GM12878 (cell line): ENCODE results near the gene SLC9A8. TPM values are rescaled to one million over a fixed set of nuclear protein-coding genes. Genes with fewer than 3 reads are reported as not detected.

Source experiments
- BCL11A ChIP-seq: IDR thresholded peaks from 2 replicates; pipeline ENCODE4 v1.6.1; 2011; ENCODE audit warnings: low read depth, low read length
- CEBPB ChIP-seq, 2 experiments: fragments of 150-350 bp in 1 of 2; IDR thresholded peaks; 2 replicates each; pipeline ENCODE4 v1.6.1; 2012 to 2014; ENCODE audit warnings: low read depth in 2 of 2, low read length in 2 of 2, borderline replicate concordance in 1 of 2, inconsistent platforms in 1 of 2
- FOXK2 ChIP-seq: fragments of 450-650 bp; IDR thresholded peaks from 2 replicates; pipeline ENCODE4 v1.6.1; 2017; ENCODE audit warnings: mild to moderate bottlenecking, moderate library complexity
- FOXM1 ChIP-seq: IDR thresholded peaks from 2 replicates; pipeline ENCODE4 v1.6.1; 2012; ENCODE audit warnings: low read depth, mild to moderate bottlenecking, inconsistent platforms, low read length, moderate library complexity
- POU2F2 ChIP-seq: IDR thresholded peaks from 3 replicates; pipeline ENCODE4 v1.6.1; 2011; ENCODE audit warnings: low read depth, mild to moderate bottlenecking, low read length, borderline replicate concordance
- STAT3 ChIP-seq: IDR thresholded peaks from 2 replicates; pipeline ENCODE4 v1.6.1; 2011; ENCODE audit warnings: low read depth, low read length, improper control_type of control experiment
- TARDBP ChIP-seq: IDR thresholded peaks from 2 replicates; pipeline ENCODE4 v1.6.1; 2016; ENCODE audit warnings: borderline replicate concordance
- WRNIP1 ChIP-seq: IDR thresholded peaks from 2 replicates; pipeline ENCODE4 v1.6.1; 2011; ENCODE audit warnings: low read depth, low read length, improper control_type of control experiment, borderline replicate concordance
- polyA plus RNA-seq, 11 experiments: library from polyadenylated mRNA; depleted of rRNA in 4 of 11; unstranded in 6 of 11; stranded (reverse) in 5 of 11; fragments of >200 nt; fragmentation: Nextera tagmentation in 4 of 11; fragmentation: Illumina TruSeq in 1 of 11; extraction: Ambion mirVana in 4 of 11; extraction: Trizol in 1 of 11; gene quantifications; 1 replicate in 1 of 11; 2 replicates in 10 of 11; pipeline versions ENCODE4 v1.2.1 to v1.2.3, GENCODE V29; 2011 to 2016; ENCODE audit warnings: inconsistent platforms in 2 of 11, missing spikeins in 2 of 11, low read depth in 1 of 11
- total RNA-seq, 4 experiments: library from RNA; depleted of rRNA in 3 of 4; stranded (reverse); fragments of >200 nt in 3 of 4; fragmentation: Illumina TruSeq in 1 of 4; extraction: Trizol in 1 of 4; gene quantifications; 2 replicates each; pipeline versions ENCODE4 v1.2.1 to v1.2.3, GENCODE V29; 2013 to 2021
- TF ChIP-seq, protein P1 (sequence below): fragments of 150-350 bp; IDR thresholded peaks from 2 replicates; pipeline ENCODE4 v1.6.1; 2016; ENCODE audit warnings: low read depth, low read length
- TF ChIP-seq, protein P2 (sequence below): fragments of 450-650 bp; IDR thresholded peaks from 2 replicates; pipeline ENCODE4 v1.6.1; 2016; ENCODE audit warnings: mild to moderate bottlenecking
- TF ChIP-seq, protein P3 (sequence below): IDR thresholded peaks from 2 replicates; pipeline ENCODE4 v1.6.1; 2012; ENCODE audit warnings: mild to moderate bottlenecking, low read depth, low read length
- TF ChIP-seq, protein P4 (sequence below): IDR thresholded peaks from 2 replicates; pipeline ENCODE4 v1.6.1; 2011; ENCODE audit warnings: borderline replicate concordance, low read depth, mild to moderate bottlenecking, moderate library complexity, mixed read lengths, low read length; ENCODE audit not compliant: insufficient read depth; ENCODE audit errors: extremely low read length
- TF ChIP-seq, protein P5 (sequence below): fragments of 150-350 bp; IDR thresholded peaks from 2 replicates; pipeline ENCODE4 v1.6.1; 2014; ENCODE audit warnings: mild to moderate bottlenecking, low read depth, low read length
- TF ChIP-seq, protein P6 (sequence below): fragments of 450-650 bp; IDR thresholded peaks from 2 replicates; pipeline ENCODE4 v1.6.1; 2017; ENCODE audit warnings: mild to moderate bottlenecking, low read depth, inconsistent platforms; ENCODE audit not compliant: poor library complexity, severe bottlenecking

Gene SLC9A8
- total and polyA plus RNA-seq, 10 of the 15 experiments (the other 5 are each of a cell fraction or from before 2014, with no cell fraction given), result 0.40 to 15.5 (median 6.5) TPM

DNA sequence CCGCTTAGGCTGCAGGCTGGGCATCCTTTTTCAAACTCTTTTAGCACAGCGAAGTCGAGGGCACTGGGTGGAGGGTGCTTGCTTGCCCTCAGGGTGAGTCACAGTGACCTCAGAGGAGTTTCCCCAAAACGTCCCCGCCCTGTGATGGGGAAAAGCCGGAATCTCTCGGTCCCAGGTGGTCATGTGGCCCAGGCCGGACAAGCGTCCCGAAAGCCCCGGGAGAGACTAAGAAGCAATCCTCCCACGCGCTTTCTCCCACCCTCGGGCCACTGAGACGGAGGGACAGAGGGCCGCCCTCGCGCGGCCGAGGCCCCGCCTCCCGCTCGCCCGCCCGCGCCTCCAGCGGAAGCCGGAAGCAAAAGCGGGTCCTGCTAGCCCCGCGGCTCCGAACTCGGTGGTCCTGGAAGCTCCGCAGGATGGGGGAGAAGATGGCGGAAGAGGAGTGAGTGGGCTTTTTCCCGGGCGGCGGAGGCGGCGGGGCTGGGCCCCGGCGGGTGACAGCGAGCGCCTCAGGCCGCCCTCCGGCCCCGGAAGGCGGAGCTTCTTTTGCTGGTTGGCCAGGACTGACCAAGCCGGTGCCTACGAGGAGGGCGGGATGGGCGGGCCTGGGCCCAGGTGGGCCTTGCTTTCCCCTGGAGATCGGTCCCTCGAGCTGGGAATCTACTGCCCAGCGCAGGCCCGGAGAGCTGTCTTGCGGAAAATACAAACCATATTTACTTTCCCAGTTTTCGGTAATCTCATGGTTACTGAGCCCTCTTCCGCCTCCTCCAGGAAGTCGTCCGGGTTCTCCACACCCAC lies at the start of gene SLC9A8 (continued):
- TF ChIP-seq, protein P1, sequence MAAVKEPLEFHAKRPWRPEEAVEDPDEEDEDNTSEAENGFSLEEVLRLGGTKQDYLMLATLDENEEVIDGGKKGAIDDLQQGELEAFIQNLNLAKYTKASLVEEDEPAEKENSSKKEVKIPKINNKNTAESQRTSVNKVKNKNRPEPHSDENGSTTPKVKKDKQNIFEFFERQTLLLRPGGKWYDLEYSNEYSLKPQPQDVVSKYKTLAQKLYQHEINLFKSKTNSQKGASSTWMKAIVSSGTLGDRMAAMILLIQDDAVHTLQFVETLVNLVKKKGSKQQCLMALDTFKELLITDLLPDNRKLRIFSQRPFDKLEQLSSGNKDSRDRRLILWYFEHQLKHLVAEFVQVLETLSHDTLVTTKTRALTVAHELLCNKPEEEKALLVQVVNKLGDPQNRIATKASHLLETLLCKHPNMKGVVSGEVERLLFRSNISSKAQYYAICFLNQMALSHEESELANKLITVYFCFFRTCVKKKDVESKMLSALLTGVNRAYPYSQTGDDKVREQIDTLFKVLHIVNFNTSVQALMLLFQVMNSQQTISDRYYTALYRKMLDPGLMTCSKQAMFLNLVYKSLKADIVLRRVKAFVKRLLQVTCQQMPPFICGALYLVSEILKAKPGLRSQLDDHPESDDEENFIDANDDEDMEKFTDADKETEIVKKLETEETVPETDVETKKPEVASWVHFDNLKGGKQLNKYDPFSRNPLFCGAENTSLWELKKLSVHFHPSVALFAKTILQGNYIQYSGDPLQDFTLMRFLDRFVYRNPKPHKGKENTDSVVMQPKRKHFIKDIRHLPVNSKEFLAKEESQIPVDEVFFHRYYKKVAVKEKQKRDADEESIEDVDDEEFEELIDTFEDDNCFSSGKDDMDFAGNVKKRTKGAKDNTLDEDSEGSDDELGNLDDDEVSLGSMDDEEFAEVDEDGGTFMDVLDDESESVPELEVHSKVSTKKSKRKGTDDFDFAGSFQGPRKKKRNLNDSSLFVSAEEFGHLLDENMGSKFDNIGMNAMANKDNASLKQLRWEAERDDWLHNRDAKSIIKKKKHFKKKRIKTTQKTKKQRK, result no peak
- no peak for TF ChIP-seq CEBPB (IDR thresholded peaks at IDR 0.05; ENCODE audit: borderline replicate concordance in 1 of 2, low read depth in 2 of 2, low read length in 2 of 2)
- TF ChIP-seq, protein P2, sequence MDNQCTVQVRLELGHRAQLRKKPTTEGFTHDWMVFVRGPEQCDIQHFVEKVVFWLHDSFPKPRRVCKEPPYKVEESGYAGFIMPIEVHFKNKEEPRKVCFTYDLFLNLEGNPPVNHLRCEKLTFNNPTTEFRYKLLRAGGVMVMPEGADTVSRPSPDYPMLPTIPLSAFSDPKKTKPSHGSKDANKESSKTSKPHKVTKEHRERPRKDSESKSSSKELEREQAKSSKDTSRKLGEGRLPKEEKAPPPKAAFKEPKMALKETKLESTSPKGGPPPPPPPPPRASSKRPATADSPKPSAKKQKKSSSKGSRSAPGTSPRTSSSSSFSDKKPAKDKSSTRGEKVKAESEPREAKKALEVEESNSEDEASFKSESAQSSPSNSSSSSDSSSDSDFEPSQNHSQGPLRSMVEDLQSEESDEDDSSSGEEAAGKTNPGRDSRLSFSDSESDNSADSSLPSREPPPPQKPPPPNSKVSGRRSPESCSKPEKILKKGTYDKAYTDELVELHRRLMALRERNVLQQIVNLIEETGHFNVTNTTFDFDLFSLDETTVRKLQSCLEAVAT, result no peak
- no peak for TF ChIP-seq WRNIP1
- TF ChIP-seq STAT3, result no peak
- TF ChIP-seq BCL11A, result no peak
- TF ChIP-seq, protein P3, sequence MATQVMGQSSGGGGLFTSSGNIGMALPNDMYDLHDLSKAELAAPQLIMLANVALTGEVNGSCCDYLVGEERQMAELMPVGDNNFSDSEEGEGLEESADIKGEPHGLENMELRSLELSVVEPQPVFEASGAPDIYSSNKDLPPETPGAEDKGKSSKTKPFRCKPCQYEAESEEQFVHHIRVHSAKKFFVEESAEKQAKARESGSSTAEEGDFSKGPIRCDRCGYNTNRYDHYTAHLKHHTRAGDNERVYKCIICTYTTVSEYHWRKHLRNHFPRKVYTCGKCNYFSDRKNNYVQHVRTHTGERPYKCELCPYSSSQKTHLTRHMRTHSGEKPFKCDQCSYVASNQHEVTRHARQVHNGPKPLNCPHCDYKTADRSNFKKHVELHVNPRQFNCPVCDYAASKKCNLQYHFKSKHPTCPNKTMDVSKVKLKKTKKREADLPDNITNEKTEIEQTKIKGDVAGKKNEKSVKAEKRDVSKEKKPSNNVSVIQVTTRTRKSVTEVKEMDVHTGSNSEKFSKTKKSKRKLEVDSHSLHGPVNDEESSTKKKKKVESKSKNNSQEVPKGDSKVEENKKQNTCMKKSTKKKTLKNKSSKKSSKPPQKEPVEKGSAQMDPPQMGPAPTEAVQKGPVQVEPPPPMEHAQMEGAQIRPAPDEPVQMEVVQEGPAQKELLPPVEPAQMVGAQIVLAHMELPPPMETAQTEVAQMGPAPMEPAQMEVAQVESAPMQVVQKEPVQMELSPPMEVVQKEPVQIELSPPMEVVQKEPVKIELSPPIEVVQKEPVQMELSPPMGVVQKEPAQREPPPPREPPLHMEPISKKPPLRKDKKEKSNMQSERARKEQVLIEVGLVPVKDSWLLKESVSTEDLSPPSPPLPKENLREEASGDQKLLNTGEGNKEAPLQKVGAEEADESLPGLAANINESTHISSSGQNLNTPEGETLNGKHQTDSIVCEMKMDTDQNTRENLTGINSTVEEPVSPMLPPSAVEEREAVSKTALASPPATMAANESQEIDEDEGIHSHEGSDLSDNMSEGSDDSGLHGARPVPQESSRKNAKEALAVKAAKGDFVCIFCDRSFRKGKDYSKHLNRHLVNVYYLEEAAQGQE, result no peak
- no peak for TF ChIP-seq TARDBP
- 0 out of 3 replicates have a peak, but pooled peaks have one; percentile 15 for TF ChIP-seq POU2F2
- TF ChIP-seq, protein P4, sequence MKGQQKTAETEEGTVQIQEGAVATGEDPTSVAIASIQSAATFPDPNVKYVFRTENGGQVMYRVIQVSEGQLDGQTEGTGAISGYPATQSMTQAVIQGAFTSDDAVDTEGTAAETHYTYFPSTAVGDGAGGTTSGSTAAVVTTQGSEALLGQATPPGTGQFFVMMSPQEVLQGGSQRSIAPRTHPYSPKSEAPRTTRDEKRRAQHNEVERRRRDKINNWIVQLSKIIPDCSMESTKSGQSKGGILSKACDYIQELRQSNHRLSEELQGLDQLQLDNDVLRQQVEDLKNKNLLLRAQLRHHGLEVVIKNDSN, result peak; percentile 10
- TF ChIP-seq, protein P5, sequence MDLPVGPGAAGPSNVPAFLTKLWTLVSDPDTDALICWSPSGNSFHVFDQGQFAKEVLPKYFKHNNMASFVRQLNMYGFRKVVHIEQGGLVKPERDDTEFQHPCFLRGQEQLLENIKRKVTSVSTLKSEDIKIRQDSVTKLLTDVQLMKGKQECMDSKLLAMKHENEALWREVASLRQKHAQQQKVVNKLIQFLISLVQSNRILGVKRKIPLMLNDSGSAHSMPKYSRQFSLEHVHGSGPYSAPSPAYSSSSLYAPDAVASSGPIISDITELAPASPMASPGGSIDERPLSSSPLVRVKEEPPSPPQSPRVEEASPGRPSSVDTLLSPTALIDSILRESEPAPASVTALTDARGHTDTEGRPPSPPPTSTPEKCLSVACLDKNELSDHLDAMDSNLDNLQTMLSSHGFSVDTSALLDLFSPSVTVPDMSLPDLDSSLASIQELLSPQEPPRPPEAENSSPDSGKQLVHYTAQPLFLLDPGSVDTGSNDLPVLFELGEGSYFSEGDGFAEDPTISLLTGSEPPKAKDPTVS, result no peak
- TF ChIP-seq FOXK2, result no peak
- TF ChIP-seq, protein P6, sequence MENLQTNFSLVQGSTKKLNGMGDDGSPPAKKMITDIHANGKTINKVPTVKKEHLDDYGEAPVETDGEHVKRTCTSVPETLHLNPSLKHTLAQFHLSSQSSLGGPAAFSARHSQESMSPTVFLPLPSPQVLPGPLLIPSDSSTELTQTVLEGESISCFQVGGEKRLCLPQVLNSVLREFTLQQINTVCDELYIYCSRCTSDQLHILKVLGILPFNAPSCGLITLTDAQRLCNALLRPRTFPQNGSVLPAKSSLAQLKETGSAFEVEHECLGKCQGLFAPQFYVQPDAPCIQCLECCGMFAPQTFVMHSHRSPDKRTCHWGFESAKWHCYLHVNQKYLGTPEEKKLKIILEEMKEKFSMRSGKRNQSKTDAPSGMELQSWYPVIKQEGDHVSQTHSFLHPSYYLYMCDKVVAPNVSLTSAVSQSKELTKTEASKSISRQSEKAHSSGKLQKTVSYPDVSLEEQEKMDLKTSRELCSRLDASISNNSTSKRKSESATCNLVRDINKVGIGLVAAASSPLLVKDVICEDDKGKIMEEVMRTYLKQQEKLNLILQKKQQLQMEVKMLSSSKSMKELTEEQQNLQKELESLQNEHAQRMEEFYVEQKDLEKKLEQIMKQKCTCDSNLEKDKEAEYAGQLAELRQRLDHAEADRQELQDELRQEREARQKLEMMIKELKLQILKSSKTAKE, result no peak
- TF ChIP-seq FOXM1, result no peak
